Glomerular endothelial cell (primary cell): ENCODE results near the gene MYZAP. TPM values are rescaled to one million over a fixed set of nuclear protein-coding genes. Genes with fewer than 3 reads are reported as not detected.

Source experiments
- DNase-seq: peaks from one replicate; pipeline ENCODE4 v3.0.0-alpha.2; 2011; ENCODE audit warnings: low read depth, low spot score; ENCODE audit errors: extremely low read depth
- total RNA-seq: library from RNA; depleted of rRNA; stranded (reverse); fragments of >200 nt; gene quantifications from 2 replicates; pipeline ENCODE4 v1.2.3, GENCODE V29; 2015

The MYZAP gene
- total RNA-seq, 1 donor from 2014 or later: 23.0 TPM

DNA sequence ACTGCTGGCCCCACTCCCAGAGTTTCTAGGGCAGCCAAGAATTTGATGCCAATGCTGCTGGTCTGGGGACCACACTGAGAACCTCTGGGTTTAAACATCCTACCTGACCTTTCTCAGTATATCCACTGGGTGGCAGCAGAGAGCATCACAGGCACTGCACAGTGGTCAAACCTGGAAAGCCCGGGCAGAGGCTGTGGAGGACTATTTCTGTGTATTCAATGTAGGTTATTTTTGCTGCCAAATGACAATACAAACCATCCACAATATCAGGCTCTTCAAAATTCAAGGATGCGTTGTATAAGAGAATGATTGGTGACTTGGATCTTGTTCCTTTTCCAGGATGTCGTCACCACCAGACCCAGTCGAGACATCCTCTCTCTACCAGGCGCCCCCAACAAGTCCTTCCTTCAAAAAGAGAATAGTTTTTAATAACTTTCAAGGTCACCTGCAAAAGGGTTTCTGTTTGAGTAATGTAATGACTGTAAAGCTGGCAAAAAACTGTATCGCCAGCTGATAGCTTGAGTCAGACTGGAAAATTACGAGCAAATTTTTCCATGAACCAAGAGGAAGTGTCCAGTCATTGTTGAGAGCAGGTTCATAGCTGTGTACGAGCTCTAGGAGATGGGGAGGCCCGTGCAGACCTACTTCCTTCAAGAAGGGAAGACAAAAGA lies 30.5 kb upstream of the MYZAP start:
- no peak for DNase-seq

- no peak for DNase-seq
Measured at GRCh38 chr15:57562196-57562769, 29.4 kb upstream of the MYZAP start.

GRCh38 chr15:57563416-57563815 lies 28.3 kb upstream of the MYZAP start:
- DNase-seq: no peak

DNA sequence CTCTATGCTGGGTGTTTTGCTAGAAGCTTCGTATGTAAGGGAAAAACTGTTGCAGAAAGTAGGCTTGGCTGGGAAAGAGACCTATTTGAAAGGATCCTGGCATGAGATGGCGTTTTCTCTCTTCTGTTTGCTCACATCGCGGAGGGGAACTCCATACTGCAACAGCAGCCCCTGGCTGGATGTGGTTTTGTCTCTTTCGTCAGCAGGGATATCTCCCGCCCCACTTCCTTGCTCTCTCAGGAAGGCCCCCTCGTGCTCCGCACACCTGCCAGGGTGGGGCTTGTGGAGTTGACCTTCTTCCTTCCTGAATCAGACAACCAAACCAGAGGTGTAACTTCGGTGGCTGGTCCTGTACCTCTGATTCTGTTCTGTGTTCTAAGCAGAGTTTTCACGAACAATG lies 26.4 kb upstream of the MYZAP start:
- no peak for DNase-seq

DNA sequence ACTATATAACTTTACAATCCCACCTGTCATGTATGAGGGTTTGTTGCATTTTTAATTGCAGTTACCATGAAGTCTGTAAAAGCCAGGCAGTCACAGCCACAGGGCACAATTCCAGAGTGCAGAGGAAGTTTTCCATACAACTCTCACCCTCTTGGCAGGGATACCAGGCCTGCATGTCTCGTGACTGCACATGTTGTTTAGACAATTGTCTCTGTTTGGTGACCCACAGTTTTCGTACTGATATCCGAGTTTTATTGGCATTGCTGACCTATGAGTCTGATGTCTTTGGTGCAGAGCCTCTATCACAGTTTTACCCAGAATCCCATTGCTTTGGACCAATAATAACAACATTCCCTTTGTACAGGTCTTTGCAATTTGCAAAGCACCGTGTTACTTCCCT lies 24.9 kb upstream of the MYZAP start:
- no peak for DNase-seq

- DNase-seq: no peak
Measured at GRCh38 chr15:57567891-57568290, 23.8 kb upstream of the MYZAP start.

- DNase-seq: no peak
Measured at GRCh38 chr15:57568299-57568698, 23.4 kb upstream of the MYZAP start.

DNA sequence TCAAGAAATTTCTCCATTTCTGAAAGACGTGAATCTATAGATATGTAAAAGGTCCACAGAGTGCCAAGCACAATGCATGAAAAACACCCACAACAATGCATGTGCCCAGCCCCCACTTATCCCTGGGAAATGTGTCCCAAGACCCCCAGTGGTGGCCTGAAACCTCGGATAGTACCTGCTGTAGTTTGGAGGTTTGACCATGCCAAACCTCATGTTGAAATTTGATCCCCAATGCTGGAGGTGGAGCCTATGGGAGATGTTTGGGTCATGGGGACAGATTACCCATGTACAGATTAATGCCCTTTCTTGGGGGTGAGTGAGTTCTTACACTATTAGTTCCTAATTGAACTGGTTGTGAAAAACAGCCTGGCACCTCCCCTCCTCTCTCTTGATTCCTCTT lies 21.4 kb upstream of the MYZAP start:
- DNase-seq: no peak

GRCh38 chr15:57570994-57571393 lies 20.7 kb upstream of the MYZAP start:
- no peak for DNase-seq

- DNase-seq: no peak
Measured at GRCh38 chr15:57571725-57572124, 20.0 kb upstream of the MYZAP start.

- no peak for DNase-seq
Measured at GRCh38 chr15:57572468-57572867, 19.2 kb upstream of the MYZAP start.

DNA sequence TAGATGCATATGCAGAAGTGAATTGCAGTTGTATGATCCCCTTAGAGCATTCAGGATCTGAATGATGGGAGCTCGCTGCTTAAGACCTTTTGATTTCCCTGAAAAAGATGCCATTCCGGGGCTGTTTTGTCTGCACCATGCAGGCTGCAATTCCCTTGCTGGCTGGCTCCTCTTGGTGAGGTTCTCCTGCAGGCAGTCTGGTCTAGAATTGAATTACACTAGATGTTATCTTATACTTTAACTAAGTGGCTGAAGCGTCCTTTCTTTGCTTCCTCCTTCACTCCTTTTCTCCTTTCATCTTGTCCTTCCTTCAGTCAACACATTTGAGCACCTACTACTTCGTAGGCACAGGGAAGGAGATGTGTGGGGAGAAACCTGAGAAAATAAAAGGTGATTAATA lies 18.6 kb upstream of the MYZAP start:
- no peak for DNase-seq

DNA sequence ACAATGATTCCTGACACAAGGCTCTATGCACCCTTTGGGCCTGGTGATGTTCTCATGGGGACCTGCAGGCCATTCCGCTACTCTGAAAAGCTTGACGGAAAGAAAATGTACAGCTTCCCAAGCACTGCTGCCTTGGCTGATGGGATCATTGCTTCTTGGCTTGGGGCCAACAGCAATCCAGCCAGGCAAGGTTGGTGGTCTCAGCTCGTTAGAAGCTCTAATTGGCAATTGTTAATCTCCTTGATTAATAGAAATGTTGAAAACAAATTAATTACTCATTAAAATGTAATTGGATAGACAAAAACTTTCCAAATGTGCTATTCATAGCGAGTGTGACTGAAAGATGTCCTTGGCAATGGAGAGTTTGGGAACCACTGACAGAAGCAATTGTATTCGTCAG lies 16.3 kb upstream of the MYZAP start:
- no peak for DNase-seq

- no peak for DNase-seq
Measured at GRCh38 chr15:57578288-57578900, 13.3 kb upstream of the MYZAP start.

DNA sequence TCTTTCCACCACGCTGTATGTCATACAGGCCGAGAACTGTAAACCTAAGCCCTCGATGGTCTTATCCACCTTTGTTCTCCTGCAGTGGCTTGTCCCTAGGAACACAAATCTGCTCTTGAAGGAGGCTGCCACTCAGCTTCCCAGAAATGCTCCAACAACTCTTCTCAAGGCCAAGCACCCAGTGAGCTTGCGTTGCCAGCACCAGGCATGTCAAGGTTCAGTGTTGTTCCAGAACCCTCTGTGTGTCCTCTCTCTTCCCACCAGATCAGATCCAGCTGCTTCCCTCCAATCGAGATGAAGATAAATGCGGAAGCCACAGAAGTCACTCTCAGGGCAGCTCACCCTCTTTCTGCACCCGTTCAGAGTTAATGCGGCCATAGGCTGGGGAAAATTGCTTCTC lies 11.3 kb upstream of the MYZAP start:
- no peak for DNase-seq

GRCh38 chr15:57580866-57581265 lies 10.8 kb upstream of the MYZAP start:
- DNase-seq: no peak

DNA sequence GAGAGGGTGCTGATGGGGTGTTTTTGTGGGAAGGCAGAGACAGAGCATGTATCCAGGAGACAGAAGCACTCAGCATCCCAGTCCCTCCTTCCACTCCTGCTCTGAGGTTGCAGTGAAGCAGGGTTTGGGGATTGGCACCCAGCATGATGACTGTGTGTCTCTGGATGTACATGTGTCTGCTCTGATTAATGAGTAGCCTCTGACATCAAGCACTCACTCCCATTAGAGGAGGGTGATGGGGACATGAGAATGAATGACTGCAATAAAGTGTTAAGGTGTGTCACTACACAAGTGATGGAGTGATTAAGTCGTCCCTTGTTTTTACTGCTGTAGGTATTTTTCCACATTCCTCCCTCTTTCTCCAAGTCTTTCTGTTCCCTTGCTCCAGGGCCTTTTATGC lies 9.6 kb upstream of the MYZAP start:
- no peak for DNase-seq

DNA sequence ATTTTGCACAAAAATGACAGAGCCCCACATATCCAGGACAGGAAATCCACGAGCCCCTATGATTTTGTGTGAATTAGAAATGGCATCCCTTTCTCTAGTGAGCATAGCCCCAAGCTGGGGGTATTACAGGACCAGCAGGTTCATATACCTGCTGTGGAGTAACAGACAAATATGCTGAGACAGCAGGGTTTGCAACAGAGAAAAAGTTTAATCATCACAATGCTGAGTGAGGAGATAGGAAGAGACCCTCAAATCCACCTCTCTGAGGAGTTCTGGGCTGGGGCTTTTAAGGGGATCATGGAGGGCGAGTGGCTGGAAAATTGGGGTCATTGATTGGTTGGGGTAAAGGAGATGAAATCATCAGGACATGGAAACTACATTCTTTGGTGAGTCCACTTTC lies 8.4 kb upstream of the MYZAP start:
- no peak for DNase-seq

DNA sequence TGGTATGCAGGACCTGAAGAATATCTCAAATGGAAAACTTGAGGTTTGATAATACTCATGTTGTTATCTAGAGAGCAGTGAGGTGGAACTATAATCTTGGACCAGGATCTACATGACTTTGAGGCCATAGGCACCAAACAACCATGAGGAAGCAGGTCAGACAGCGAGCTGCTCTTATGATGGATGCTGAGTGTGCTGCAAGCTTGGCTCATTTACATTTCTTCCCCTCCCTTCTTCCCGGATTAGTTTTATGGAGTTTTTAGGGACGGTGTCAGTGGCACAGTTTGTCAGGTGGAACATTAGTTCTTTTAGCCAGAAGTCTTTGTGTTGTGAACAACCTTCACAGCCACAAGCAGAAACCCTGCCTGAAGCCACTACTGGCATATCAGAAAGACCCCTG lies 8.0 kb upstream of the MYZAP start:
- DNase-seq: no peak

DNA sequence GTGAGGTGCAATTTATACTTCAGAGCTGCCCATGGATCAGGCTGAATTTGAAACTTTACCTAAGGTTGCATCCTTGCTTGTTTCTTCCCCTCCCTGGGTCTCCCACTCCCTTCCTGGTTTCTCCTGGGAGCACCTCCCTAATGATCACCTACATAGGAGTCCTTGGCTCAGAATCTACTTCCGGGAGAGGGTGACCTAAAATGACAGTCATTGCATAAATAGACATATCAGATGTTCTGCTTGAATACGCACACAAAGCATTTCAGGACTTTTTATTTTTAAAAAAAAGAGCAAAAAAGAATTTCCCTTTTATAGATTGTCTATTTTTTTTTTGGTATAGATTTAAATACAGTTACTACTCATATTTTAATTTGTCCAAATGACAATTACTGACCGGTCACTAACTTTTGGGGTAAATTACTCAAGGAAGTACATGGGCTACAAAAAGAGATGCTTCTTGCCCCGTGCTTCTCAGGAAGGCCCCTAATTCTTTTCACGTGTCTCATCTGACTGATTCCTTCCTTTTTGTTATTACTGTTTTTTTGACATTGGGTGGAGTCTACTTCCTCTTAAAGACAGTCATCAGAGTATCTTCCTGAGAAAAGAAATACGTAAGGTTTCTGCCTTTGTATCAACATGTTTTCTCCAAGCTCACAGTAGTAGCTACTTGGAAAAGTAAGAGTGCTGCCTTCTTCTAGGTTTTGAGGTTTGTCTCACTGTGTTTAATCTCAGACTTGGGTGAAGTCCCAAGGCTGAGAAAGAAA lies 4.9 kb upstream of the MYZAP start:
- no peak for DNase-seq

DNA sequence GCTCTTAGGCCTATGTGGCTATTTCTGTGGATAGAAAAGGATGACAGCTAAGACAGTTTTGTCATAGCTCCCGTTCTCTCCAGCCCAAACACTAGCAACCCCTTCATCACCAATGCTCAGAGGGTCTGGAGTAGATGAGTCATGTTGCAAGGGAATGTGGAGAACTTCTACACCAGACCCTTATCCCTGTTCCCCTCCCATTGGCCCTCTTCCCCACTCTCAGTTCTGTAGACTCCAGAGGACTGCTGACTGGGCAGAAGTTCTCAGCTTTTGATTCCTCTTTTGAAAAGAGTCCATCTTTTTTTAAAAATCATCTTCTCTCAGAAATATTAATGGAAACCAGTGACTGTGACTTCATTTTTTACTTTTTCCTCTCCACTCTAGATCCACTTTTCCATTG lies 2.4 kb upstream of the MYZAP start:
- DNase-seq: no peak

DNA sequence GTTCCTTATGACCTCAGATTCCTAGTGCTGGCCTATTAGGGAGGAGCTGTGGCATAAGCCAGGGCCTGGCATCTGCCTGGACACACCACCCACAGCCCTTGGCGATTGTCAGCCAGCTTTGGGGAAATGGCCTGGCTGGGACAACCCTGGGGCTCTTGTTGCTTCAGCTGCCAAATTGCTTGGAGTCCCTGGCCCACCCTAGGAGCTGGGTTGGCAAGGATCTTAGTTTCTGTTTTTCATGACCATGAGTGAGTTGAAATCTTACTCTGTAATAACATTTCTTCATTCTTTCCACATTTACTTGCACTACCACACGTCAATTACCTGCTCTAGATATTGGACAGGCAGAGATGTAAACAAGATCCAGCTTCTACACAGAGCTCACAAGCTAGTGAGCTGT lies 1.9 kb upstream of the MYZAP start:
- no peak for DNase-seq
